ENCODE results near the gene CLK1.

DNA sequence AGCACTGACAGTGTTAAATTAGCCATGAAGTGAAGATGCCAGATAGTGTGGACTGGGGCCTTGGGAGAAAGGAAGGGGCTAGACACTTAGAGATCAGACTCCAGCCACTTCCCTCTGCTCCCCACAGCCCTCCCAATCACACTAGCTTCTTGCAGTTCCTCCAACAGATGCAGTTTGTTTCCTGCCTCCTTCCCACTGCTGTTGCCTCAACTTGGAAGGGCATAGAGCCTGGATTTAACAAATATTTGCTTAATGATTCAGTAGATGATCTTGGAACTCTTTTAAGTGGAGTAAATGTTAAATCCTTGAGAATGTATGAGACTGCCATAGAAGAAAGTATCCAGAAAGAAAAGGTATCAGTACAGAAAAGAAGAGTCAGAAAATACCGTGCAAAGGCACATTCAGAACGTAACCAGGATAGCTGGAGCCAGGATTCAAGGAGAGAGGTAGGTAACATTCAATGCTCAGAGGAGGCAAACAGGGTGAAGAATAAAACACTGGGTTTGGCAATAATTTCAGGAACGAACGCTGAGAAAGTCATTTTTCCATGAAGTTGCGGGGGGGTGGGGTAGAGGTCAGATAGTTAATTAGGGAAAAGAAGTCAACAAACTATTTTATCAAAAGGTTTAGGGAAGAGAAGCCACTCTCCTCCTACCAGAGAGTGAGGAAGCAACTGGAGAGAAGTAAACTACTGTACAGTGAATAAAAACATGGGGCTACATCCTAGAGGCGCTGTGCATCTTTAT, 54.0 kb downstream of the CLK1 start:
- TF ChIP-seq, protein P1, sequence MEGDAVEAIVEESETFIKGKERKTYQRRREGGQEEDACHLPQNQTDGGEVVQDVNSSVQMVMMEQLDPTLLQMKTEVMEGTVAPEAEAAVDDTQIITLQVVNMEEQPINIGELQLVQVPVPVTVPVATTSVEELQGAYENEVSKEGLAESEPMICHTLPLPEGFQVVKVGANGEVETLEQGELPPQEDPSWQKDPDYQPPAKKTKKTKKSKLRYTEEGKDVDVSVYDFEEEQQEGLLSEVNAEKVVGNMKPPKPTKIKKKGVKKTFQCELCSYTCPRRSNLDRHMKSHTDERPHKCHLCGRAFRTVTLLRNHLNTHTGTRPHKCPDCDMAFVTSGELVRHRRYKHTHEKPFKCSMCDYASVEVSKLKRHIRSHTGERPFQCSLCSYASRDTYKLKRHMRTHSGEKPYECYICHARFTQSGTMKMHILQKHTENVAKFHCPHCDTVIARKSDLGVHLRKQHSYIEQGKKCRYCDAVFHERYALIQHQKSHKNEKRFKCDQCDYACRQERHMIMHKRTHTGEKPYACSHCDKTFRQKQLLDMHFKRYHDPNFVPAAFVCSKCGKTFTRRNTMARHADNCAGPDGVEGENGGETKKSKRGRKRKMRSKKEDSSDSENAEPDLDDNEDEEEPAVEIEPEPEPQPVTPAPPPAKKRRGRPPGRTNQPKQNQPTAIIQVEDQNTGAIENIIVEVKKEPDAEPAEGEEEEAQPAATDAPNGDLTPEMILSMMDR (IDR thresholded peaks at IDR 0.05) = no peak
- TF ChIP-seq POLR2A (IDR thresholded peaks at IDR 0.05) (no peak), EP300 (IDR thresholded peaks at IDR 0.05) (no peak)

All from gastroesophageal sphincter (tissue), 3 donors.